GM12892 (cell line): Measurements from ENCODE around the gene BICC1.

Experiments
- POLR2A ChIP-seq: IDR thresholded peaks from 2 replicates; pipeline ENCODE4 v1.6.1; 2011; ENCODE audit warnings: low read depth, low read length, control low read depth
- POLR2AphosphoS5 ChIP-seq: IDR thresholded peaks from 2 replicates; pipeline ENCODE4 v1.6.1; 2011; ENCODE audit warnings: low read depth, low read length, control low read depth
- TAF1 ChIP-seq: IDR thresholded peaks from 2 replicates; pipeline ENCODE4 v1.6.1; 2011; ENCODE audit warnings: low read depth, mild to moderate bottlenecking, control low read depth, low read length, borderline replicate concordance

DNA sequence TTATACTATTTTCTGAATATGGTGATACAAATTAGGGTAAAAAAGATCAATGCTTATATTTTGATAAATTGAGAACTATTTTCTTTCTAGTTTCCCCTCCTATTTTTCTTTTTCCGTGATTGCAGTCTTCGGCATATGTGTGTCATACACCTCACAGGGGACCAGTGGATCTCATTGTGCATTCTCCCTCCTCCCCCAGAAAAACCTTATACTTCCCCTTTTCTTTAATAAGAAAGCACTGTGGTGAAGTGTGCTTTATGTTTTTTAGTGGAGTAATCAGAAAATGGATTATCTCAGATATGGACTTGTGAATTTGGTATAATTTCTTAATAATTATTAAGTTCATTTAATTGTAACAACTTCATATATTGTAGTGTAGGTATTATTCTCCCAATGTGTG, 72.8 kb downstream of the BICC1 start:
- TF ChIP-seq POLR2AphosphoS5 = no peak
- no peak for TF ChIP-seq POLR2A
- TF ChIP-seq TAF1 = no peak
